ENCODE results near the gene AFAP1L1.
"Not testable (repeated sequence)": the region's sequence is repeated elsewhere in the genome, so short reads cannot be mapped to it uniquely, and the experiment has no call there.

AFAP1L1 gene

GRCh38 chr5:149382517-149383220, 111.0 kb downstream of the AFAP1L1 start:
- Histone ChIP-seq H3K9ac (ENCODE audit: insufficient read length) (no peak overlapping the region), H3K9me3 (ENCODE audit: low read depth, low read length) (no peaks in the 10 kb centered on the region), H3K4me3 (no peak overlapping the region), H3K36me3 (ENCODE audit: insufficient read depth, low read length) (no peaks in the 10 kb centered on the region), H3K27ac (no peak overlapping the region)
- no peak for DNase-seq (ENCODE audit: low read depth, low spot score)
- TF ChIP-seq EZH2 (IDR thresholded peaks at IDR 0.05) (no peak), POLR2AphosphoS5 (IDR thresholded peaks at IDR 0.05; ENCODE audit: borderline replicate concordance, low read depth, low read length) (no peak), FOXP2 (optimal IDR thresholded peaks at IDR 0.05; ENCODE audit: control extremely low read depth, extremely low read length, insufficient read depth) (no peak)

GRCh38 chr5:149383399-149383798, 111.7 kb downstream of the AFAP1L1 start:
- no peak overlapping the region for H3K9ac ChIP-seq (ENCODE audit: insufficient read length)
- no peaks in the 10 kb centered on the region for H3K36me3 ChIP-seq (ENCODE audit: insufficient read depth, low read length)
- H3K9me3 ChIP-seq (ENCODE audit: low read depth, low read length), result no peaks in the 10 kb centered on the region
- DNase-seq (ENCODE audit: low read depth, low spot score), result no peak
- TF ChIP-seq EZH2 (IDR thresholded peaks at IDR 0.05), result no peak
- no peak for TF ChIP-seq FOXP2 (optimal IDR thresholded peaks at IDR 0.05; ENCODE audit: control extremely low read depth, extremely low read length, insufficient read depth)
- TF ChIP-seq POLR2AphosphoS5 (IDR thresholded peaks at IDR 0.05; ENCODE audit: borderline replicate concordance, low read depth, low read length), result no peak
- H3K4me3 ChIP-seq, result no peak overlapping the region
- H3K27ac ChIP-seq, result no peak overlapping the region

- Histone ChIP-seq H3K36me3 (ENCODE audit: insufficient read depth, low read length) (no peaks in the 10 kb centered on the region), H3K9ac (ENCODE audit: insufficient read length) (no peak overlapping the region), H3K9me3 (ENCODE audit: low read depth, low read length) (no peaks in the 10 kb centered on the region), H3K4me3 (no peak overlapping the region), H3K27ac (no peak overlapping the region)
- DNase-seq (ENCODE audit: low read depth, low spot score), result no peak
- no peak for TF ChIP-seq POLR2AphosphoS5 (IDR thresholded peaks at IDR 0.05; ENCODE audit: borderline replicate concordance, low read depth, low read length)
- no peak for TF ChIP-seq FOXP2 (optimal IDR thresholded peaks at IDR 0.05; ENCODE audit: control extremely low read depth, extremely low read length, insufficient read depth)
- TF ChIP-seq EZH2 (IDR thresholded peaks at IDR 0.05), result no peak
These were observed 114.5 kb downstream of the AFAP1L1 start for GRCh38 chr5:149386166-149386565.

GRCh38 chr5:149387081-149387631, 115.5 kb downstream of the AFAP1L1 start:
- H3K9ac ChIP-seq (ENCODE audit: insufficient read length), result no peak overlapping the region
- no peak overlapping the region for H3K27ac ChIP-seq
- H3K36me3 ChIP-seq (ENCODE audit: insufficient read depth, low read length), result no peaks in the 10 kb centered on the region
- no peaks in the 10 kb centered on the region for H3K9me3 ChIP-seq (ENCODE audit: low read depth, low read length)
- TF ChIP-seq EZH2 (IDR thresholded peaks at IDR 0.05) (no peak), FOXP2 (optimal IDR thresholded peaks at IDR 0.05; ENCODE audit: control extremely low read depth, extremely low read length, insufficient read depth) (no peak), POLR2AphosphoS5 (IDR thresholded peaks at IDR 0.05; ENCODE audit: borderline replicate concordance, low read depth, low read length) (no peak)
- H3K4me3 ChIP-seq, result no peak overlapping the region
- no peak for DNase-seq (ENCODE audit: low read depth, low spot score)

- Histone ChIP-seq H3K9me3 (ENCODE audit: low read depth, low read length) (no peaks in the 10 kb centered on the region), H3K27ac (no peak overlapping the region), H3K9ac (ENCODE audit: insufficient read length) (no peak overlapping the region), H3K36me3 (ENCODE audit: insufficient read depth, low read length) (no peaks in the 10 kb centered on the region), H3K4me3 (no peak overlapping the region)
- DNase-seq (ENCODE audit: low read depth, low spot score), result no peak
- TF ChIP-seq FOXP2 (optimal IDR thresholded peaks at IDR 0.05; ENCODE audit: control extremely low read depth, extremely low read length, insufficient read depth) (no peak), EZH2 (IDR thresholded peaks at IDR 0.05) (no peak), POLR2AphosphoS5 (IDR thresholded peaks at IDR 0.05; ENCODE audit: borderline replicate concordance, low read depth, low read length) (no peak)
These were observed 116.3 kb downstream of the AFAP1L1 start for GRCh38 chr5:149387982-149388381.

GRCh38 chr5:149388498-149389190, 117.0 kb downstream of the AFAP1L1 start:
- H3K36me3 ChIP-seq (ENCODE audit: insufficient read depth, low read length), result no peaks in the 10 kb centered on the region
- no peaks in the 10 kb centered on the region for H3K9me3 ChIP-seq (ENCODE audit: low read depth, low read length)
- no peak for DNase-seq (ENCODE audit: low read depth, low spot score)
- H3K4me3 ChIP-seq, result no peak overlapping the region
- H3K27ac ChIP-seq, result no peak overlapping the region
- no peak overlapping the region for H3K9ac ChIP-seq (ENCODE audit: insufficient read length)
- TF ChIP-seq FOXP2 (optimal IDR thresholded peaks at IDR 0.05; ENCODE audit: control extremely low read depth, extremely low read length, insufficient read depth), result no peak

GRCh38 chr5:149389552-149390495, 118.2 kb downstream of the AFAP1L1 start:
- Histone ChIP-seq H3K27ac (no peak overlapping the region), H3K9me3 (ENCODE audit: low read depth, low read length) (no peaks in the 10 kb centered on the region), H3K4me3 (no peak overlapping the region), H3K9ac (ENCODE audit: insufficient read length) (no peak overlapping the region), H3K36me3 (ENCODE audit: insufficient read depth, low read length) (no peaks in the 10 kb centered on the region)
- DNase-seq (ENCODE audit: low read depth, low spot score), result no peak
- no peak for TF ChIP-seq POLR2AphosphoS5 (IDR thresholded peaks at IDR 0.05; ENCODE audit: borderline replicate concordance, low read depth, low read length)
- no peak for TF ChIP-seq FOXP2 (optimal IDR thresholded peaks at IDR 0.05; ENCODE audit: control extremely low read depth, extremely low read length, insufficient read depth)
- TF ChIP-seq EZH2 (IDR thresholded peaks at IDR 0.05), result no peak

GRCh38 chr5:149391076-149391475, 119.4 kb downstream of the AFAP1L1 start:
- H3K36me3 ChIP-seq (ENCODE audit: insufficient read depth, low read length); H3K27ac ChIP-seq; H3K4me3 ChIP-seq; DNase-seq (ENCODE audit: low read depth, low spot score); H3K9ac ChIP-seq (ENCODE audit: insufficient read length); H3K9me3 ChIP-seq (ENCODE audit: low read depth, low read length): not testable (repeated sequence)
